GM04504 (cell line): ENCODE data around the gene CLEC16A.
"Not testable (repeated sequence)": the region's sequence is repeated elsewhere in the genome, so short reads cannot be mapped to it uniquely, and the experiment has no call there.

Source experiments
- DNase-seq: peaks from one replicate; pipeline ENCODE4 v3.0.0-alpha.2; 2012; ENCODE audit warnings: low read depth

CLEC16A gene

GRCh38 chr16:10926094-10926493, 18.3 kb upstream of the CLEC16A start:
- no peak for DNase-seq

GRCh38 chr16:10926867-10927266, 17.5 kb upstream of the CLEC16A start:
- no peak for DNase-seq

GRCh38 chr16:10927497-10928112, 16.8 kb upstream of the CLEC16A start:
- no peak for DNase-seq

GRCh38 chr16:10929097-10929496, 15.3 kb upstream of the CLEC16A start:
- DNase-seq, result not testable (repeated sequence)

- no peak for DNase-seq
Measured at GRCh38 chr16:10929853-10930754, 14.3 kb upstream of the CLEC16A start.

- DNase-seq, result no peak
Measured at GRCh38 chr16:10930755-10931093, 13.6 kb upstream of the CLEC16A start.

- no peak for DNase-seq
Measured at GRCh38 chr16:10931134-10931533, 13.2 kb upstream of the CLEC16A start.

- no peak for DNase-seq
Measured at GRCh38 chr16:10931977-10932632, 12.3 kb upstream of the CLEC16A start.

GRCh38 chr16:10932959-10933710, 11.2 kb upstream of the CLEC16A start:
- DNase-seq, result no peak

GRCh38 chr16:10933865-10934264, 10.5 kb upstream of the CLEC16A start:
- DNase-seq, result no peak

GRCh38 chr16:10934325-10935107, 9.8 kb upstream of the CLEC16A start:
- DNase-seq, result no peak

GRCh38 chr16:10935226-10935915, 9.0 kb upstream of the CLEC16A start:
- DNase-seq, result no peak

- DNase-seq, result no peak
Measured at GRCh38 chr16:10936272-10936984, 7.9 kb upstream of the CLEC16A start.

GRCh38 chr16:10937068-10937859, 7.1 kb upstream of the CLEC16A start:
- no peak for DNase-seq

- DNase-seq, result no peak
Measured at GRCh38 chr16:10938321-10938720, 6.0 kb upstream of the CLEC16A start.

- DNase-seq, result no peak
Measured at GRCh38 chr16:10938796-10939648, 5.3 kb upstream of the CLEC16A start.

- no peak for DNase-seq
Measured at GRCh38 chr16:10939649-10940234, 4.6 kb upstream of the CLEC16A start.

GRCh38 chr16:10940501-10941079, 3.8 kb upstream of the CLEC16A start:
- no peak for DNase-seq
